ENCODE results near the gene NPPB.

NPPB gene

DNA sequence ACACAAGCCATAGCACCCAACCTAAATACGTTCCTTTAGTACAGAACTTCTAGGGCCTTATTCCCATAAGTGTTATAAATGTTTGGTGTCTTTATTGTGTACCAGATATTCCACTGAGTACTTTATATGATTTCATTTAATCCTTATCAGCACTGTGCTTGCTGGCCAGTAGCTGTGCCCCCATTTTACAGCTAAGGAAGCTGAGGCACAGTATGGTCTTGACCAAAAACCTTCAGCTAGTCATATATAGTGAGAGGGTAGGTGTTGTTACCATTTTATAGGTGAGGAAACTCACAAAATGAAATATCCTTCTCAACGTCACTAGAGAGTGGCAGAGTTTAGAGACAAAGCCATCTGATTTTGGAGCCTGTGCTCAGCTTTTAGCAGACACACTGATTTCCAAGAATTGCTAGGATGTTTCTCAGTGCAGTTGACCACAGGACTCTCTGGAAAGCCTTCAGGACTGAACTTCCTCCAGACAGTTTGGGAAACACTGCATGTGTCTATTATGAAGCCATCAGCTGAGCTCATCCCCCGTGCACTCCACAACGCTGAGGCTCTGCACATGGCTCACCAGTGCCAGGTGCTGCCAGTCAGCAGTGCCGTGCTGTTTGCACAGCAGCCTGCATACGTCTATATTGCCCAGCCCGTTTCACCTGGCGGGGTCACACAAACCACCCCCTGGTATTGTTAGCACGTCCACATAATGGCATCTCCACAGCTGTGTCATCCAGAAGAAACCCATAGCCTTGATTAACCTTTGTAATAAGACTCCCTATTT is 26.6 kb downstream of the NPPB start:
- no peak for DNase-seq

- no peak for DNase-seq
These were observed 30.2 kb downstream of the NPPB start for GRCh38 chr1:11828511-11828910.

GRCh38 chr1:11826946-11827345 is 31.8 kb downstream of the NPPB start:
- DNase-seq = no peak

- DNase-seq = no peak
These were observed 33.6 kb downstream of the NPPB start for GRCh38 chr1:11825131-11825530.

GRCh38 chr1:11823366-11824137 is 35.2 kb downstream of the NPPB start:
- no peak for DNase-seq

DNA sequence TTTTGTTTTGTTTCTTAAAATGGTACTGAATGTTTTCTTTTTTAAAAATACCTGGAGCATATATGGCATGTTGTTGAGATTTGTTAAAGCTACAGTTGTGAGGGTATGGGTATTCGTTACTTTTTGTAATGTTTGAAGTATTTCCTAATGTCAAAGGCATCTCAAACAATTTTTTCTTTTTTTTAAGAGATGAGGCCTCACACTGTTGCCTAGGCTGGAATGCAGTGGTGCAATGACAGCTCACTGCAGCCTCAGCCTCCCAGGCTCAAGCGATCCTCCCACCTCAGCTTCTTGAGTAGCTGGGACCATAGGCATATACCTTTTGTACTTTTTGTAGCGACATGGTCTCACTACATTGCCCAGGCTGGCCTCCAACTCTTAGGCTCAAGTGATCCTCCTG is 36.7 kb downstream of the NPPB start:
- no peak for DNase-seq

DNA sequence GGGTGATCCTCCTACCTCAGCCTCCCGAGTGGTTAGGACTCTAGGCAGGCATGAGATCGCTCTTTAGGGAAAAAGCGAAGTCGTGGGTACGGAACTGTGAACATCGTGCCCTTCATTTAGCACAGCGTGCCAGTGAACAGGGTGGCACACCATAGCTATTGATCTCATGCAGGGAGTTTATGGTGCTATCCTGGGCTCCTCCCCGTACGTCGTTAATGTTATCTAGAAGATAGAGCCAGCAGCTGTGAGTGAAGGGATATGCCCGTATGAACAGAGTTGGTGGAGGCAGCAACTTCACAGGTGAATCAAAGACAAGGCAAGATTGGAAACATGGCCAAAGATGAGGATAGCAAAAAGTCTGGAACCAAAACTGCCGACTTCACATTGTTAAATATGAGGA is 41.6 kb downstream of the NPPB start:
- DNase-seq = no peak

GRCh38 chr1:11813021-11813420 is 45.7 kb downstream of the NPPB start:
- no peak for DNase-seq
